GM19467 (cell line): ENCODE measurements around the gene RPUSD1.
"Not testable (repeated sequence)": the region's sequence is repeated elsewhere in the genome, so short reads cannot be mapped to it uniquely, and the experiment has no call there.

Source experiments
- ATAC-seq: cut with Tn5 transposase; IDR thresholded peaks from one replicate; pipeline ENCODE4 v1.9.1; 2021; ENCODE audit warnings: mild to moderate bottlenecking, moderate library complexity; ENCODE audit not compliant: unreplicated experiment

Gene RPUSD1

GRCh38 chr16:751152-752006 lies 36.8 kb downstream of the RPUSD1 start:
- no peak for ATAC-seq

- ATAC-seq: no peak
Measured at GRCh38 chr16:750485-750884, 37.7 kb downstream of the RPUSD1 start.

GRCh38 chr16:749010-749409 lies 39.2 kb downstream of the RPUSD1 start:
- ATAC-seq: no peak

- ATAC-seq: no peak
Measured at GRCh38 chr16:747978-748746, 40.0 kb downstream of the RPUSD1 start.

- ATAC-seq: no peak
Measured at GRCh38 chr16:746637-747036, 41.5 kb downstream of the RPUSD1 start.

- no peak for ATAC-seq
Measured at GRCh38 chr16:745739-746138, 42.4 kb downstream of the RPUSD1 start.

- ATAC-seq: no peak
Measured at GRCh38 chr16:743794-744500, 44.2 kb downstream of the RPUSD1 start.

GRCh38 chr16:742894-743293 lies 45.3 kb downstream of the RPUSD1 start:
- not testable (repeated sequence) for ATAC-seq

- ATAC-seq: no peak
Measured at GRCh38 chr16:741986-742629, 46.1 kb downstream of the RPUSD1 start.

- ATAC-seq: peak; percentile 74
Measured at GRCh38 chr16:740764-741505, 47.2 kb downstream of the RPUSD1 start, which contains the start of gene CIAO3. Gene CIAO3, minus strand, starts transcription at chr16:740997. Its CDS starts 12 bp downstream, at chr16:740985.

- no peak for ATAC-seq
Measured at GRCh38 chr16:740459-740763, 47.8 kb downstream of the RPUSD1 start.

GRCh38 chr16:739560-740458 lies 48.4 kb downstream of the RPUSD1 start:
- no peak for ATAC-seq

- ATAC-seq: no peak
Measured at GRCh38 chr16:736936-737481, 51.2 kb downstream of the RPUSD1 start.

- ATAC-seq: no peak
Measured at GRCh38 chr16:735982-736453, 52.2 kb downstream of the RPUSD1 start.

GRCh38 chr16:734981-735881 lies 53.0 kb downstream of the RPUSD1 start:
- no peak for ATAC-seq
